GM18907 (cell line): ENCODE data around the gene WDHD1.
A peak's percentile ranks its signal among the peaks of the same experiment; 100 is the strongest.
"Not testable (repeated sequence)": the region's sequence is repeated elsewhere in the genome, so short reads cannot be mapped to it uniquely, and the experiment has no call there.

Experiments
- ATAC-seq: cut with Tn5 transposase; IDR thresholded peaks from one replicate; pipeline ENCODE4 v1.9.1; 2021; ENCODE audit warnings: mild to moderate bottlenecking, moderate library complexity; ENCODE audit not compliant: unreplicated experiment

Gene WDHD1

DNA sequence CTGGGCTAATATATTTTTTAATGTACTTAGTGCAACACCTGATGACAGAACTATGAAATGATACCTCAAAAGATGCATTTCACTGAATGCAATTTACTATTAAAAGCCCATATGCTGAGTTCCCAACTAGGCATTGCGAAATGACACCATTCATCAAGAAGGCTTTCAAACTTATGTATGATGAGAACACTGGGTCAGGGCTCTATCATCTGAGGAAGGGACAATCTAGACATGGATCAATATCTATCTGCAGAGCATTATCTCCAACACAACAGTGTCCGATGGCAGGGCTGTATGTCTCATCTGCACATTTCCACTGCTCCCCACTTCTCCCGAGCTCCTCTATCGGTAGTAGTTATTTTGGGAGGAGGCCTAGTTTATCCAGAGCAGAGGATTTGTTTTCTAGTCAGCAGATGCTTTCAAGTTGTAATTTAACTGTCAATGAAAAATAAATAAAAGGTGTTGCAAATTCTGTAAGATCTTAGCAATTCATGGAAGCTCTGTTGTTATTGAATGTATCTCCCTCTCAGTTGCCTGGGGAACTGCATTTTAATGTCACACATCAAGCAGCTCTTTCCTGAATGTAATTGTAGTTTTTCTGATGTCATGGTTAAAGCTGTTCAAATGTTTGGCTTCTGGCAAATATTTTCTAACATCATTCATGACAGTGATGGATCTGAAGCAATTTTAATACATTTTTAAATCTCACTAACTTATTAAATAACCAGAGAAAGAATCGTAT, 116.9 kb downstream of the WDHD1 start:
- ATAC-seq = no peak

DNA sequence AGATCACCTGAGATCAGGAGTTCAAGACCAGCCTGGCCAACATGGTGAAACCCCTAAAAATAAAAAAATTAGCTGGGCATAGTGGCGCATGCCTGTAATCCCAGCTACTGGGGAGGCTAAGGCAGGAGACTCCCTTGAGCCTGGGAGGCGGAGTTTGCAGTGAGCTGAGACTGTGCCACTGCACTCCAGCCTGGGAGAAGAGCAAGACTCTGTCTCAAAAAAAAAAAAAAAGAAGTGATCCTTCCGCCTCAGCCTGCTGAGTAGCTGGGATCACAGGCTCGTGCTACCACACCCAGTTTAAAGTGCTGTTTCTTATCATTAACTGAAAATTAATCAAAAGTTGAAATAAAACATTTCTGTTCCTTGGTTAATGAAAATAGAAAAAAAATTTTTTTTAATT, 117.9 kb downstream of the WDHD1 start:
- not testable (repeated sequence) for ATAC-seq

DNA sequence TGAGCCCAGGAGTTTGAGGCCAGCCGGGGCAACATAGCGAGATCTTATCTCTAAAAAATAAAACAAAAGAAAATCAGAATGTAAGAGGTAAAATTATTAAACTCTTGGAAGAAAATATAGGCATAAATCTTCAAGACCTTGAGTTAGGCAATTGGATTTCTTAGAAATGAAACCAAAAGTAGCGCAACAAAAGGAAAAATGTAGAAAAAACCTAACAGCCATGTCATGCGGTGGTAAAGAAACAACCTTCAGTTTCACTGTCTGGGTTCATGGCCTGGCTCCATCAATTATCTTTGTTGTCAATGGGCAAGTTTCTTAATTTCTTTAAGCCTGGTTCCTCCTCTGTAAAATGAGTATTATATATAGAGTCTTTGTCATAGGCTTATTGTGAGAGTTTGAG, 118.7 kb downstream of the WDHD1 start:
- ATAC-seq = peak; percentile 49

DNA sequence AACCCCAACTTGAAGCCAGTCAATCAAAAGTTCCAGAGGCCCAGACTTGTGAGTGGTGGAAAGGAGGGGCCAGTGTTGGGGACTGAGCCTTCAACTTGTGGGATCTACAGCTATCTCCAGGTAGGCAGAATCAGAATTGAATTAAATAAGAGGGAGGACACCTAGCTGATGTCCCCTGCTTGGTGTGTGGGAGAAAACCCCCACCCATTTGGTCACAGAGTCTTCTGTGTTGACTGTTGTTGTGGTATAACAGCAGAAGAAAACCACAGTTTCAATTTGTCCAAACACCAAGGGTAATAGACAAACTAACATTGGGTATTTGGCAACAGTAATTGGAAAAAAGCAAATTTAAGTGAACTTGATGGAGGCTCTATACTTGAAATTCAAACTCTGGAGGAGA, 120.8 kb downstream of the WDHD1 start:
- ATAC-seq = no peak

DNA sequence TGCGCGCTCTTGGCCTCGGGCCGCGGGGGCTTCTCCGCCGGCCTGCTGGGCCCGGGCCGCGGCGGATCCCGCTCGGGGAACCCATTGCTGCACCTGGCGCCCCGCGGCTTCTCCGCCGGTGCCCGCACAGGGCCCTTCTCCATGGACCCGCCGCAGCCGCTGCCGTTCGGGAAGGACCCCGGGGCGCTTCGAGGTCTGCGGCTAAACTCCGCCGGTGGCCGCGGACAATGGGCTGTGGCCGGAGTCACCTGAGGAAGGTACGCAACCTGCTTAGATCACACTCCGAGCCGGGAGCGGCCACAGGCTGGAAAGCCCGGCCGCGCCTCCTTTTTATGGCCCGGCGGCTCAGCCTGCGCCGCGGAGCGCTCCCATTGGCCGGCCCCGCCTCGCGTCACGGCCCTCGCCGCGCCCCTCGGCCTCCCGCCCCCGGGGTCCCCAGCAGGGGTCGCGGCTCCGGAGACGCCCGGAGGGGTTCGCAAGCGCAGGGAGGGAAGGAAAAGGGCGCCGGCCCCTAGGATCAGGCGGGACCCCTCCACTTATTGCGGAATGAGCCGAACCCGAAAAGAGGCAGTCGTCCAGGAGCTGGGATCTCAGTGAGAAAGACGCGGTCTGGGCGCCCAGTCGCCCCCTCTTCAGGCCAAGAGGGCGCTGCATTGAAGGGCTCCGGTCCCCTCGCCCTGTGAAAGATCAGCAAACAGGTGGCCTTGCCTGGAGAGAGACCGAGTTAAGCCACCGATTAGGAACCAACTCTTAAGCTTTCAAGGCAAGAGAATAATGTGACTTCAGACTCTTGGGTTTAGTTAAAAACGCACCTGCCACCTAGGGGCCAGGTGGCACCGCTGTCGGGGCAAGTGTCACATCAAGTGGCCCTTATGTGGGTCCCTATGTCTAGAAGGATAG, 124.1 kb downstream of the WDHD1 start, which contains the start of gene GCH1:
GCH1 (minus strand) TSS at position 306 of the 900 bp plus-strand sequence; CDS start at position 143, 163 bp downstream.
- ATAC-seq = peak; percentile 88

DNA sequence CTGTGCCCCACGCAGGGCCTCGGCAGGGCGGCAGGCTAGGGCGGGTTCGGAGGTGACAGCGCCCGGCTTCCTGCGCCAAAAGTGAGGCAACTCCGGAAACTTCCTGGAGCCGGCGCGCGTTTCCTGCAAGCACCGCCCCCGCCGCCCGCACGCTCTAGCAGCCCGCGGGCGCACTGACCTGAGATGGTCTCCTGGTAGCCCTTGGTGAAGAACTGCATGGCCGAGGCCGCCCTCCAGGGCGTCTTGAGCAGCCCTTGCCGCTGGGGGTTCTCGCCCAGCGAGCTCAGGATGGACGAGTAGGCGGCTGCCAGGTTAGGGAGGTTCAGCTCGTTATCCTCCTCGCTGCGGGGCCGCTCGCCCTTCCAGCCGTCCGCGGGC, 124.8 kb downstream of the WDHD1 start:
- peak; percentile 60 for ATAC-seq

DNA sequence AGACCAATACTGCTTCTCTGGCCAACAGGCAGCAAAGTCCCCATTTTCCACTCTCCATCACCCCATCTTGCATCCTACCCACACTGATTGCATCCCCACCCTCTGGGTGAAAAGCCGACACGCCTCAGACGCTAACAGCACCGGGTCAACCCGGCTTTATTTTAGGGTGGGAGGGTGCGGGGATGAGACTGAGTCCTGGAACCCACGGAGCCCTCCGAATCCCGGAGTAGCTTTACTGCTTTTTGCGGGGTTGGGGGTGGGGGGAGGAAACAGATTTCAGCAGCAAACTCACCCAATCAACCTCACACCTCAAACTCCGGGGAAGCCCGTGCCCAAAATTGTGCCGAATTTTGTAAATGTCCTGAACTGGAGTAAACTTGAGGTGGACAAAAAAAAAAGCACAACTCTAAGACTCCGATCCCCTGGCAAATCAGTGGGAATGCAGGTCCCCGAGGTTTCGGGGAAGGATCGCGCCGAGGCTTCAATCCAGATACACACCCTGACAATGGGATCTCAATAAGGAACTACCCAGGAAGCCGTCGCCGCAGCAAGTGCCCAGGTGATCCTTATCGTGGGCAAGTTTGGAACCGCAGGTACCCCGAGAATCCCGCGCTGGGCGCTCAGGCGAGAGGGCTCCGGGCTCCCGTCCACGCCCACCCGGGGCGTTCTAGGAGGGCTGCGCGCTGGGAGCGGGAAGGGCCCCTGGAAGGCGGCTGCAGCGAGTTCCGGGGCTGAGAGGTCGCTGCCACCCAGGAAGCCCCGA, 125.3 kb downstream of the WDHD1 start:
- no peak for ATAC-seq

DNA sequence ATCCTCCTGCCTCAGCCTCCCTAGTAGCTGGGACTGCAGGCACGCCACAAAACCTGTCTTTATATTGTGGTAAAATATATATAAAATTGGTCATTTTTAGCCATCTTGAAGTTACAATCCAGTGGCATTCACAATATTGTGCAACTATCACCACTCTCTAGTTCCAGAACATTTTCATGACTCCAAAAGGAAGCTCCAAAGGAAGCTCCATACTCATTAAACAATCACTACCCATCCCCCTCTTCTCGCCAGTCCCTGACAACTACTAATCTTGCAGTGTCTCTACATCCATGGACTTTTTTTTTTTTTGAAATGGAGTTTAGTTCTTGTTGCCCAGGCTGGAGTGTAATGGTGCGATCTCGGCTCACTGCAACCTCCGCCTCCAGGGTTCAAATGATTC, 127.3 kb downstream of the WDHD1 start:
- ATAC-seq = no peak

DNA sequence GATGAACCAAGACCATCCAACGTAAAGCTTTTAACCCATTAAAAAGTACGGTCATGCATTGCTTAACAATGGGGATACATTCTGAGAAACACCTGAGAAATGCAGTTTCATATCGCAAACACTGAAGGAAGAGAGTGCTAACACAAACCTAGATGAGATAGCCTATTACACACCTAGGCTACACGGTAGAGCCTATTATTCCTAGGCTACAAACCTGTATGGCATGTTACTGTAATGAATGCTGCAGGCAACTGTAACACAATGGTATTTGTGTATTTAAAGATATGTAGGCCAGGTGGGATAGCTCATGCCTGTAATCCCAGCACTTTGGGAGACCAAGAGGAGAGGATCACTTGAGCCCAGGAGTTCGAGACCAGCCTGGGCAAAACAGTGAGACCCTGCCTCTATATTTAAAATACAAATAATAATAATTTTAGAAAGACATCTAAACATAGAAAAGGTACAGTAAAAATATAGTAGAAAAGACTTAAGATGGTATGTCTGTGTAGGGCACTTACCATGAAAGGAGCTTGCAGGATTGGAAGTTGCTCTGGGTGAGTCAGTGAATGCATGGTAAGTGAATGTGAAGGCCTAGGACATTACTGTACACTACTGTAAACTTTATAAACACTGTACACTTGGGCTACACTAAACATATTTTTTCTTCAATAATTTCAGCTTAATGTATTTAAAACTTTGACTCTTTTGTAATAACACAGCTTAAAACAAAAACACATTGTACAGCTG, 128.9 kb downstream of the WDHD1 start:
- not testable (repeated sequence) for ATAC-seq

DNA sequence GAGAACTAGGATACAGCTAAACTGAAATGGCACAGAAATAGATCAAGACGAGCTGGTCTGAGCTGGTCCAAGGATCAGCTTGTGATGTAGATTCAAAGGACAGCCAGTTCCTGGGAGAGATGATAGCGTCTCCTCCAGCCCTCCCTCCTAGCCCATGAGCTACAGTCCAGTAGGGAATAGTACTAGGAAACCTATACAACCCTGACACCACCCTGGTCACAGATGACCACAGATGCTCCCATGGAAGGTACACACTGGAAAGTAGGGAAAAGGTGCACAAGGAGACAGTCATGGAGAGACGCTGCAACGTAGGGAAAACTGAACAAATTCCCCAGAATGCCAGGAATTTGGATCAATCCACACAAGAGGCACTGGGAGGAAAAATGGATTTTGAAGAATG, 131.2 kb downstream of the WDHD1 start:
- no peak for ATAC-seq

DNA sequence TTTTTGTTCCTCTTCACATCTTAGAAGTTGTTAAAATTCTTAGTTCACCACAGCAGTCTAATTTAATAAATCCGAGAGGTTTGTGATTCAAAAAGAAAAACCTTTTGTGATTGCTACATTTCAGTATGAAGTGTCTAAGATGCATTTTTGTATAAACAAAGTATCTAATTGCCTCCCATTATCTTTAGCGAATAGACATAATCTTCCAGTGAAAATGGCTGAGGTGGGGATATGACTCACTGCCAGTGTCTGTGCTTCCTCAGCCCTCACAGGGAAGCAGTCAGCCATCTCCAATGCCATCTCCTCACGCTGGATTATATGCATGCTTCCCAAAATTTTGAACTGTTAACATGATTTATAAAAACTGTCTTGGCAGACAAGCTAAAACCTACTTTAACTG, 131.9 kb downstream of the WDHD1 start:
- no peak for ATAC-seq

DNA sequence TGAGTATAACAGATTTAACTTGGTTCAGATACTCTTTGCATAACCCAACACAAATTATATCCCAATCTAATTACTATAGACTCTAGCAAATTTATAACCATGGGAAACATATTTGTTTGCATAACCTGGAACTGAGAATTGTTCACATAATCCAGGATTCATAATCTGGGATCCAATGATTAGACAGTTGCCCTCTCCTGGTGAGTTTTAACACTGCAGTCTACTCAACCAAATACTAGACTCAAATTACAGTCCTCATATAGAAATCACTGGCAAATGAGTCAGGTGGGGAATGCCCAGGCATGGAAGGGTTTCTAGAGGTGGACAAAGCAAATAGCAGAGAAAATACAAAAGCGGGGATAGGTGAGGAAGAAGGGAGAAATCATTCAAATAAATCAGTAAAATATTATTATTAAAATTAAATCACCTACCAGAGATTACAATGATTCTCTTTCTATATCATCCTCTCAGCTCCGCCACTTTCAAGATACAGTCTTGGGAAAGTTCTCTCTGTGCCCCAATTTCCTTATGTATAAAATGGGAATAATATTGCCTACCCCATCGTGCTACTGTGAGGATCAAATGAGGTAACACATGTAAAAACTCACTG, 133.6 kb downstream of the WDHD1 start:
- ATAC-seq = peak; percentile 47

DNA sequence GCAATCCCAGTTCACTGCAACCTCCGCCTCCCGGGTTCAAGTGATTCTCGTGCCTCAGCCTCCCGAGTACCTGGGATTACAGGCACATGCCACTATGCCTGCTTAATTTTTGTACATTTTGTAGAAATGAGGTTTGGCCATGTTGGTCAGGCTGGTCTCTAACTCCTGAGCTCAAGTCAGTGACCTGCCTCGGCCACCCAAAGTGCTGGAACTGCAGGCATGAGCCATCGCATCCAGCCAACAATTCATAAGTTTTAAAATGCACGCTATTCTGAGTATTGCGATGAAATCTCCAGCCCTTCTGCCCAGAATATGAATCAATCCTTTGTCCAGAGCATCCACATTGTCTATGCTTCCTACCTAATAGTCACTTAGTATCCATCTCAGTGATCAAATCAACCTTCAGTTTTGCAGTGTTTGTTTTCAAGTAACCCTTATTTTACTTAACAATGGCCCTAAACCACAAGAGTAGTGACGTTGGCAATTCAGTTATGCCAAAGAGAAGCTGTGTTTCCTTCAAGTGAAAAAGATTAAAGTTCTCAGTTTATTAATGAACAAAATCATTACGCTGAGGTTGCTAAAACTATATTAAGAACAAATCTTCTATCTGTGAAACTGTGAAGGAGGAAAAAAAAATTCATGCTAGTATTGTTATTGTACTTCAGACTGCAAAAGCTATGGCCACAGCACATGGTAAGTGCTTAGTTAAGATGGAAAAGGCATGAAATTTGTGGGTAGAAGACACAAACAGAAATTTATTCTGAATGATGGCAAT, 135.2 kb downstream of the WDHD1 start:
- ATAC-seq = no peak

DNA sequence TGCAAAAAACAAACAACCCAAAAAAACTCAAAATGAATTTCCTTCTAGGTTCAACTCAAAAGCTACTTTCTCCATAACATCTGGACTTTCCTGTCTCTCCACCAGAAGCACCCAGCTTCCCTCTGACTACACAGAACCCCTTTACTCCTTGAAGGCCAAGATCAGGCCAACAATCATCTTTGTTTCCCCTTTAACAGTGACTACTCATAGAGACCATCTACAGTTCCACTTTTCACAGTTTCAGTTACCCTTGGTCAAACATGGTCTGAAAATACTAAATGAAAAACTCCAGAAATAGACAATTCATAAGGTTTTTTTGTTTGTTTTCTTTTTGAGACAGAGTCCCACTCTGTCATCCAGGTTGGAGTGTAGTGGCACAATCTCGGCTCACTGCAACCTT, 136.1 kb downstream of the WDHD1 start:
- peak; percentile 66 for ATAC-seq

DNA sequence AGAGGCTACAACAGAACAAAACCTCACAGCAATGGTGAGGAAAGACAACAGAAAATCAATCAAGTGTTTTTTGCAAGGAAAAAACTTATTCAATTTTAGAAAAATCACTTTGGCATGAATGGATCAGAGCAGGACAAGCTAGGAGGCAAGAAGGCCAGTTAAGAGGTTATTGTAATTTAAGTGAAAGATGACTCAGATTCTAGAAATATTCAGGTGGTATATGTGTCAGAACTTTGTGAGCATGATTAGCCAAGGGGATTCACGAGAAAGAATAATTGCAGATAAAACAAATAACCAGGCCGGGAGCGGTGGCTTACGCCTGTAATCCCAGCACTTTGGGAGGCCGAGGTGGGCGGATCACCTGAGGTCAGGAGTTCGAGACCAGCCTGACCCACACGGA, 137.0 kb downstream of the WDHD1 start:
- ATAC-seq = no peak
